Measurements from ENCODE around the gene FIZ1.

DNA sequence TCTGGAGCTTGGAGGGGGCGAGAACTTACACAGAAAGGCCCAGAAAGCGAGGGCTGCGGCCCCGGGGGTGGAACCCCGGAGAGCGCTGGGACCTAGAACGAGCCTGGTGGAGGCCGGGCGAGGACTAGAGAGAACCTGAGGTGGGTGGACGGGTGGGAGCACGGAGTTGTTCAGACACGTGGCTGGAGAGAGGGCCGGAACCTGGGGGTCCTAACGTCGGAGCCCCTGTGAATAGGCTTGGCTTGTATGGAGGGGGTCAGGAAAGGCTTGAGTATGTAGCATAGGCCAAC, 44.5 kb upstream of the FIZ1 start:
- TF ChIP-seq POLR2A (IDR thresholded peaks at IDR 0.05) = no peak
- TF ChIP-seq, protein P1, sequence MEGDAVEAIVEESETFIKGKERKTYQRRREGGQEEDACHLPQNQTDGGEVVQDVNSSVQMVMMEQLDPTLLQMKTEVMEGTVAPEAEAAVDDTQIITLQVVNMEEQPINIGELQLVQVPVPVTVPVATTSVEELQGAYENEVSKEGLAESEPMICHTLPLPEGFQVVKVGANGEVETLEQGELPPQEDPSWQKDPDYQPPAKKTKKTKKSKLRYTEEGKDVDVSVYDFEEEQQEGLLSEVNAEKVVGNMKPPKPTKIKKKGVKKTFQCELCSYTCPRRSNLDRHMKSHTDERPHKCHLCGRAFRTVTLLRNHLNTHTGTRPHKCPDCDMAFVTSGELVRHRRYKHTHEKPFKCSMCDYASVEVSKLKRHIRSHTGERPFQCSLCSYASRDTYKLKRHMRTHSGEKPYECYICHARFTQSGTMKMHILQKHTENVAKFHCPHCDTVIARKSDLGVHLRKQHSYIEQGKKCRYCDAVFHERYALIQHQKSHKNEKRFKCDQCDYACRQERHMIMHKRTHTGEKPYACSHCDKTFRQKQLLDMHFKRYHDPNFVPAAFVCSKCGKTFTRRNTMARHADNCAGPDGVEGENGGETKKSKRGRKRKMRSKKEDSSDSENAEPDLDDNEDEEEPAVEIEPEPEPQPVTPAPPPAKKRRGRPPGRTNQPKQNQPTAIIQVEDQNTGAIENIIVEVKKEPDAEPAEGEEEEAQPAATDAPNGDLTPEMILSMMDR (IDR thresholded peaks at IDR 0.05) = no peak

Data from esophagus squamous epithelium (tissue), 4 donors.